Body of pancreas (tissue), 4 donors: Measurements from ENCODE around the gene GLIPR1L2. TPM values are rescaled to one million over a fixed set of nuclear protein-coding genes. Genes with fewer than 3 reads are reported as not detected.
"Not testable (repeated sequence)": the region's sequence is repeated elsewhere in the genome, so short reads cannot be mapped to it uniquely, and the experiment has no call there.

Source experiments
- ATAC-seq: fragments of 150-250 bp; one replicate; pipeline ENCODE4 v1.9.1; 2016
- DNase-seq, 4 donors: peaks; one replicate each; pipeline ENCODE4 v3.0.0-alpha.2; 2019
- H3K27ac ChIP-seq, 4 donors: fragments of 200-600 bp; sonication (generic); 1 replicate in 3 of 4; 2 replicates in 1 of 4; pipeline versions ENCODE4 v1.5.1 to v1.6.1; 2016 to 2019; ENCODE audit warnings: mild to moderate bottlenecking in 1 of 4, mixed read lengths in 1 of 4, moderate library complexity in 1 of 4
- H3K27me3 ChIP-seq, 2 donors: fragments of 200-600 bp; sonication (generic); one replicate each; pipeline ENCODE4 v1.6.0; 2016; ENCODE audit warnings: mild to moderate bottlenecking in 1 of 2
- H3K36me3 ChIP-seq, 2 donors: fragments of 200-600 bp; sonication (generic); replicated peaks in 1 of 2; 2 replicates each; pipeline ENCODE4 v1.5.1; 2016; ENCODE audit warnings: low read depth in 2 of 2; ENCODE audit not compliant: insufficient read depth in 1 of 2
- H3K4me1 ChIP-seq: fragments of 200-600 bp; sonication (generic); one replicate; pipeline ENCODE4 v1.6.0; 2016
- H3K4me3 ChIP-seq, 2 donors: fragments of 200-600 bp; sonication (generic); 1 replicate in 1 of 2; 2 replicates in 1 of 2; pipeline ENCODE4 v1.5.1; 2016 to 2019
- H3K9me3 ChIP-seq, 3 donors: fragments of 200-600 bp; sonication (generic); 1 replicate in 2 of 3; 2 replicates in 1 of 3; pipeline ENCODE4 v1.5.1; 2016
- CTCF ChIP-seq, 7 experiments: fragments of 450-650 bp in 4 of 7; fragments of 200-600 bp in 3 of 7; sonication (generic) in 3 of 7; IDR thresholded peaks; one replicate each; pipeline ENCODE4 v1.5.1; 2016 to 2019; ENCODE audit warnings: antibody characterized with exemption in 7 of 7
- POLR2A ChIP-seq, 3 donors: fragments of 450-650 bp; IDR thresholded peaks; one replicate each; pipeline ENCODE4 v1.6.1; 2016; ENCODE audit warnings: antibody characterized with exemption in 3 of 3, mild to moderate bottlenecking in 2 of 3
- WGBS, 2 donors: methylation state at CpG; one replicate each; pipeline ENCODE4 v1.1.5; 2017; 5-methylcytosine and 5-hydroxymethylcytosine counted together
- intact Hi-C: fragments of 100-400 bp; cut with DNase I; formaldehyde crosslinking; loops from one replicate; pipeline ENCODE4 v1.15.1; 2023
- total RNA-seq, 2 donors: library from RNA; depleted of rRNA; stranded (reverse); fragments of >200 nt; gene quantifications; one replicate each; pipeline ENCODE4 v1.1.0, GENCODE V29; 2016

GLIPR1L2 gene
- 1 to 10 TPM in 1 of 2 donors, not detected in 1; 1.6 TPM for total RNA-seq

- Histone ChIP-seq H3K9me3 (no peaks in the 10 kb centered on the region), H3K4me3 (peak within 1 kb of the TSS; percentile 20 to 31), H3K27ac (peak within 1 kb of the TSS; percentile 84 to 92 (median 85)), H3K27me3 (no peaks in the 10 kb centered on the region), H3K36me3 (no peaks in the 10 kb centered on the region), H3K4me1 (peaks cover 4% of the 10 kb centered on the region)
- WGBS, 2 donors = 0 to 1% methylated on average over 26 to 36 of the region's 36 CpGs
- ATAC-seq (peak; percentile 100), DNase-seq (peak; percentile 96 to 97 (median 97))
- intact Hi-C loops = no loop called here
- TF ChIP-seq CTCF (IDR thresholded peaks at IDR 0.05) (peak; percentile 70 to 95 (median 90)), POLR2A (IDR thresholded peaks at IDR 0.05) (peak; percentile 54 to 85 (median 80))
Observed at GRCh38 chr12:75390899-75391538, at the start of gene GLIPR1L2. Gene GLIPR1L2 (plus strand): TSS chr12:75391089. CDS start chr12:75391117, 28 bp downstream.

- 90 to 97% methylated on average over 5 of the region's 5 CpGs for WGBS, 2 donors
- H3K4me1 ChIP-seq = no peaks in the 10 kb centered on the region
Observed at GRCh38 chr12:75341873-75342272, 49.0 kb upstream of the GLIPR1L2 start.

GRCh38 chr12:75345531-75345930 is 45.4 kb upstream of the GLIPR1L2 start:
- 84 to 89% methylated on average over 2 of the region's 2 CpGs for WGBS, 2 donors
- Histone ChIP-seq H3K27me3 (no peaks in the 10 kb centered on the region), H3K9me3 (no peaks in the 10 kb centered on the region), H3K36me3 (no peaks in the 10 kb centered on the region), H3K27ac (no peak overlapping the region), H3K4me3 (no peak overlapping the region), H3K4me1 (no peaks in the 10 kb centered on the region)
- TF ChIP-seq CTCF (IDR thresholded peaks at IDR 0.05) (no peak), POLR2A (IDR thresholded peaks at IDR 0.05) (no peak)
- intact Hi-C loops = no loop called here
- ATAC-seq = no peak
- DNase-seq = no peak

More at GRCh38 chr12:75341873-75342272, 49.0 kb upstream of the GLIPR1L2 start:
- ATAC-seq = no peak
- Histone ChIP-seq H3K36me3 (no peaks in the 10 kb centered on the region), H3K27ac (no peak overlapping the region), H3K4me3 (no peak overlapping the region), H3K9me3 (no peaks in the 10 kb centered on the region), H3K27me3 (no peaks in the 10 kb centered on the region)
- intact Hi-C loops = no loop called here
- TF ChIP-seq CTCF (IDR thresholded peaks at IDR 0.05) (no peak), POLR2A (IDR thresholded peaks at IDR 0.05) (no peak)
- DNase-seq = no peak

- WGBS, 2 donors = 88 to 92% methylated on average over 6 of the region's 6 CpGs
- ATAC-seq, H3K9me3 ChIP-seq, H3K36me3 ChIP-seq, H3K27ac ChIP-seq, intact Hi-C loops, H3K27me3 ChIP-seq, DNase-seq, H3K4me3 ChIP-seq, H3K4me1 ChIP-seq: not testable (repeated sequence)
Observed at GRCh38 chr12:75346215-75346614, 44.7 kb upstream of the GLIPR1L2 start.

GRCh38 chr12:75349946-75350345 is 40.9 kb upstream of the GLIPR1L2 start:
- intact Hi-C loops = no loop called here
- ATAC-seq = no peak
- DNase-seq = no peak
- Histone ChIP-seq H3K36me3 (no peaks in the 10 kb centered on the region), H3K27me3 (no peaks in the 10 kb centered on the region), H3K4me3 (no peak overlapping the region), H3K4me1 (no peaks in the 10 kb centered on the region), H3K9me3 (peaks cover 0 to 4% (median 0%) of the 10 kb centered on the region in 3 donors), H3K27ac (no peak overlapping the region)
- TF ChIP-seq CTCF (IDR thresholded peaks at IDR 0.05) (no peak), POLR2A (IDR thresholded peaks at IDR 0.05) (no peak)
- WGBS, 2 donors = 83 to 95% methylated on average over 3 to 4 of the region's 4 CpGs
